ENCODE measurements around the gene MOB3B. TPM values are rescaled to one million over a fixed set of nuclear protein-coding genes. Genes with fewer than 3 reads are reported as not detected.

Gene MOB3B
- total RNA-seq, 4 donors from 2014 or later, result 9.8 to 17.6 (median 14.6) TPM

DNA sequence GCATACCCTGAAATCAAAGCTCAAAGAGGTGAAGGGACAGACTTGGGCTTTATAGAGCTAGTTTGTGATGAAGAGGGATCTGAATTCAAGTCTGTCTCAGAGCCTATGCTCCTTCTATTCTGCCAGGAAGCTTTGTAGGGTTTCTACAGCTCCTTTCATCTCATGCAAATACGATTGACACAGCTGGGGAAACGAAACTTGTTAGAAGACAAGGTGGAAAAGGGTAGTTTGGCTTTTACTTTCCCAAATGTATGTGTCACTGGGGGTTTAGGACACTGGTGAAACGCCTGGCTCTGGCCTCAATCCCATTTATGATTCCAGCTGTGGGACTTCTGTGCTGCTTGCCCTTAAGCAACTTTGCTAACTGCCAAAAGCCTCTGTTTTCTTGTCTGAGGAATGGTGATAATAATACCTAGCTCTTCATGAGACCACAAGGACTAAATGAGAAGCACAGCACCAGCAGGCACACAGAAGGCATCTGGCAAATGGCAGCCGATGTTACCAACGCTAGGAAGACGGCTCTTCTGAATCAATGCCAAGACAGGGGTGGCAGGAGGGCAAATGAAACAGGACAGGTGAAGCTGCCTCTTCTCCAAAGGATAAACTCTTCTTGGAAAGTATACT lies 162.3 kb downstream of the MOB3B start:
- TF ChIP-seq POLR2A (IDR thresholded peaks at IDR 0.05), result no peak
- TF ChIP-seq, protein P1, sequence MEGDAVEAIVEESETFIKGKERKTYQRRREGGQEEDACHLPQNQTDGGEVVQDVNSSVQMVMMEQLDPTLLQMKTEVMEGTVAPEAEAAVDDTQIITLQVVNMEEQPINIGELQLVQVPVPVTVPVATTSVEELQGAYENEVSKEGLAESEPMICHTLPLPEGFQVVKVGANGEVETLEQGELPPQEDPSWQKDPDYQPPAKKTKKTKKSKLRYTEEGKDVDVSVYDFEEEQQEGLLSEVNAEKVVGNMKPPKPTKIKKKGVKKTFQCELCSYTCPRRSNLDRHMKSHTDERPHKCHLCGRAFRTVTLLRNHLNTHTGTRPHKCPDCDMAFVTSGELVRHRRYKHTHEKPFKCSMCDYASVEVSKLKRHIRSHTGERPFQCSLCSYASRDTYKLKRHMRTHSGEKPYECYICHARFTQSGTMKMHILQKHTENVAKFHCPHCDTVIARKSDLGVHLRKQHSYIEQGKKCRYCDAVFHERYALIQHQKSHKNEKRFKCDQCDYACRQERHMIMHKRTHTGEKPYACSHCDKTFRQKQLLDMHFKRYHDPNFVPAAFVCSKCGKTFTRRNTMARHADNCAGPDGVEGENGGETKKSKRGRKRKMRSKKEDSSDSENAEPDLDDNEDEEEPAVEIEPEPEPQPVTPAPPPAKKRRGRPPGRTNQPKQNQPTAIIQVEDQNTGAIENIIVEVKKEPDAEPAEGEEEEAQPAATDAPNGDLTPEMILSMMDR (IDR thresholded peaks at IDR 0.05), result no peak
- no peaks in the 10 kb centered on the region for H3K36me3 ChIP-seq
- 88 to 93% methylated on average over 6 of the region's 6 CpGs for WGBS, 2 donors
- no peak overlapping the region for H3K27ac ChIP-seq
- intact Hi-C loops (cut with DNase I), result no loop called here
- H3K4me3 ChIP-seq (replicated peaks in 1 of 3), result no peak overlapping the region
- no peaks in the 10 kb centered on the region for H3K9me3 ChIP-seq
- H3K4me1 ChIP-seq, result peaks cover 25 to 39% of the 10 kb centered on the region in 2 donors
- no peaks in the 10 kb centered on the region for H3K27me3 ChIP-seq
- no peak for DNase-seq

DNA sequence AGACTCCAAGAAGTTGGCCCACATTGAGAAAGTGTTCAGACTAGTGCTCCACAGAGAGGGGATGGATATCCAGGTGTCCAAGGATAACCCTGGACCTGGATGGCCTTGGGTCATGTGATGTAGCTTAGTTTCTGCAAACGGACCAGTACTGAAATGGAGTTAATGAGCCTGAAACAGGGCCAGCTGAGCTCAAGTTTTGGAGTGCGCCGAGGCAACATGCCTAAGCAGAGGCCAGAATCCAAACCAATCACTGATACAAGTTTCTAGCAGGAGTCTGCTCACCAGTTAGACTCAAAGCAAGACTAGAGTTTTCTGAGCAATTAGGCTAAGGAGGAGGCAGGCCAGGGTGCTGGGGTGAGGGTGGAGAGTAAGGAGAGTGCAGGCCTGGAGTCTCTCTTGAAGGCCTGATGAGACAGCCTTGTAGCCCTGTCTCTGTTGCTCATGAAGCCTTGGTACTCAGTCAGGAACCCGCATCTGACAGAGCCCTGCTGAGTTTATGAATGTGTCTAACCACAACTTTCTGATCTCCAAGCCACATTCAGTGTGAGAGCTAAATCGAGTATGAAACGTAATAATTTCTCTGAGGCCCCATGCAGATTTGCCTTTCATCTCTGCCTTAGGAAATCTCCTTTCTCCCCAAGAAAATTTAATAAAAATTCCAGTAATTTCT lies 163.8 kb downstream of the MOB3B start:
- H3K27me3 ChIP-seq, result no peaks in the 10 kb centered on the region
- TF ChIP-seq, protein P1 (IDR thresholded peaks at IDR 0.05), result no peak
- no peak for TF ChIP-seq POLR2A (IDR thresholded peaks at IDR 0.05)
- no peak overlapping the region for H3K4me3 ChIP-seq (replicated peaks in 1 of 3)
- 79 to 84% methylated on average over 6 of the region's 6 CpGs for WGBS, 2 donors
- H3K36me3 ChIP-seq, result no peaks in the 10 kb centered on the region
- no peak for DNase-seq
- H3K4me1 ChIP-seq, result peaks cover 25 to 39% of the 10 kb centered on the region in 2 donors
- no peak overlapping the region for H3K27ac ChIP-seq
- H3K9me3 ChIP-seq, result no peaks in the 10 kb centered on the region
- intact Hi-C loops (cut with DNase I), result no loop called here

DNA sequence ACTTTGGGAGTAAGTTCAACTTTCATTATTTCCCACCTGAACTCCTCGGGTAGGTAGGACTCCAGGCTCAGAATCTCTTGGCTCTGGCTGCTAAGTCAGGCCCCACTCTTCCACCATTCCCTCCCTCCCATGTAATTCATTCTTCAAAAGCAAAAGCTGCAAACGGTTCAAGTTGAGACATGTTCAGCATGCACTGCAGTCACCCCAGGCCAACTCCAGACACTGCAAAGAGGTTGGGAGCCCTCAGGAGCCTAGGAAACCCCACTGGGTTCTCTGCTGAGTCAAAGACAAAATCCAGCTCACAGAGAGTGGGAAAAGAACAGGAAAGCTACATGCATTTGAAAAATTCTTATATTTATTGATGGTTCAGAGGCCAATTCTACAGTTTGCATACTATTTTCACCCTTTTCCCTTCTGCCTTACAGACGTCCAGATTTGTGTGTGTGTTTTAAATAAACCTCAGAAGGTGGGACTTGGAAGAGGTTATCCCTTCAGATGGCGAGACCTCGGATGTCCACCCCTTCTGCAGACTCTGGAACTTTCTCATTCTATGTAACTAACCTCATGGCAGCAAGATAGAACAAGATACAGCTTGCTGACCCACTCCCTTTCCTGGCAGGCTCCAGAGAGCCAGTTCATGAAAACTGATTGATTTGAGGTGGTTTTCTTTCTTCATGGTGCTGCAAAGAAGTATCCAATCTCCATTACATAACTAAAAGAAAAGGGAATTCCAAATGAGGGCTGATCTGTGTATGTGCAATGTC lies 167.0 kb downstream of the MOB3B start:
- no peak for DNase-seq
- Histone ChIP-seq H3K27me3 (no peaks in the 10 kb centered on the region), H3K9me3 (no peaks in the 10 kb centered on the region), H3K36me3 (no peaks in the 10 kb centered on the region), H3K27ac (no peak overlapping the region), H3K4me3 (replicated peaks in 1 of 3) (no peak overlapping the region), H3K4me1 (peaks cover 18 to 21% of the 10 kb centered on the region in 2 donors)
- no peak for TF ChIP-seq POLR2A (IDR thresholded peaks at IDR 0.05)
- TF ChIP-seq, protein P1 (IDR thresholded peaks at IDR 0.05), result no peak
- 79 to 90% methylated on average over 5 of the region's 5 CpGs for WGBS, 2 donors
- intact Hi-C loops (cut with DNase I), result no loop called here

DNA sequence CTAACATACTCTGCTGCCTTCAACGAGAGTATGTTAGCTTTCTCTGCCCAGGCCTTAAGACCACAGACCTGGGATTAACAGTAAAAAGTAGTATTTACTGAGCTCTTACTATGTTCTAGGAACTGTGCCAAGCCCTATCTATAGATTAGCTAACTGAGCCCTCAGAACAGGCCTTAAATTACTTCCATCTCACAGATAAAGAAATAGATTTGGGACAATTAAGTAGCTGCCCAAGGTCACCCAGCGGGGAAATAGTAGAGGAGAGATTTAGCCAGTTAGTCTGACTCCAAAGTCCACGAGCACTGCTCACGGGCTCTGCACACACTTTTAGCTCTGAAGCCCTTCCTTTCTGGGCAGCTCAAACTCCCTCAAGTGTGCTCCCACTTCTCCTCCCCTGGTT lies 168.1 kb downstream of the MOB3B start:
- Histone ChIP-seq H3K4me3 (replicated peaks in 1 of 3) (no peak overlapping the region), H3K9me3 (no peaks in the 10 kb centered on the region), H3K4me1 (peaks cover 8 to 13% of the 10 kb centered on the region in 2 donors), H3K27me3 (no peaks in the 10 kb centered on the region), H3K27ac (no peak overlapping the region), H3K36me3 (no peaks in the 10 kb centered on the region)
- DNase-seq, result no peak
- 88 to 91% methylated on average over 4 of the region's 4 CpGs for WGBS, 2 donors
- no peak for TF ChIP-seq POLR2A (IDR thresholded peaks at IDR 0.05)
- TF ChIP-seq, protein P1 (IDR thresholded peaks at IDR 0.05), result no peak
- intact Hi-C loops (cut with DNase I), result no loop called here

DNA sequence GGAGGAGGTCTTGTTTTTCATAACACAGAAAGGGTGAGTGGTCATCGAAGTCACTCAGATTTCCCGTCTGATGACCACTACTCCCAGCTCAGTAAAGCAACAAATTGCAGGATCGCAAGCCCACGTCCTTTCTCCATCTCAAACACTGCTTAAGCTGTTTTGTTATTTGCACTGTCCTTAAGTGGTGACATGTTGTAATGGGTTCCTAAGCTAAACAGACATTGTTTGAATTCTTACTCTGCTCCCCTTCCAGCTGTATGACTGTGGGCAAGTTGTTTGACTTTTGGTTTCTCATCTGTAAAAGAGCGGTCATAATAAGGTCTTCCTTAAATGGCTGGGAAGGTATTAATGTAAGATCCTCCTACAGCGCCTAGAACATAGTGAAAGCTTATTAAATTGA lies 169.9 kb downstream of the MOB3B start:
- H3K36me3 ChIP-seq, result no peaks in the 10 kb centered on the region
- no peak overlapping the region for H3K4me3 ChIP-seq (replicated peaks in 1 of 3)
- intact Hi-C loops (cut with DNase I), result no loop called here
- H3K27ac ChIP-seq, result no peak overlapping the region
- peaks cover 0 to 4% of the 10 kb centered on the region in 2 donors for H3K4me1 ChIP-seq
- no peak for DNase-seq
- 88 to 90% methylated on average over 6 of the region's 6 CpGs for WGBS, 2 donors
- H3K27me3 ChIP-seq, result no peaks in the 10 kb centered on the region
- no peaks in the 10 kb centered on the region for H3K9me3 ChIP-seq
- TF ChIP-seq, protein P1 (IDR thresholded peaks at IDR 0.05), result no peak
- no peak for TF ChIP-seq POLR2A (IDR thresholded peaks at IDR 0.05)
